ENCODE measurements around the gene IRAG1. TPM values are rescaled to one million over a fixed set of nuclear protein-coding genes. Genes with fewer than 3 reads are reported as not detected.

The IRAG1 gene
- 0.03 to 0.21 TPM (median 0.06 TPM) in 5 replicates for total RNA-seq (2022; extraction: Qiagen RNA extraction)

GRCh38 chr11:10693509-10694081 is at the start of gene IRAG1:
Gene IRAG1 (minus strand): TSS chr11:10693755. CDS start chr11:10693602, 153 bp downstream.

Other genes starting within 250 kb of the IRAG1 start
- 6.5 to 8.7 TPM (median 7.5 TPM) in 5 replicates for gene AMPD3, start 238.5 kb downstream of the IRAG1 start, total RNA-seq (2022; extraction: Qiagen RNA extraction)
- gene RNF141, start 152.6 kb downstream of the IRAG1 start, total RNA-seq (2022; extraction: Qiagen RNA extraction) = 21.4 to 30.0 TPM (median 28.6 TPM) in 5 replicates
- gene LYVE1, start 125.1 kb downstream of the IRAG1 start, total RNA-seq (2022; extraction: Qiagen RNA extraction) = 0.54 to 1.2 TPM (median 1.1 TPM) in 5 replicates
- gene CTR9, start 57.5 kb upstream of the IRAG1 start, total RNA-seq (2022; extraction: Qiagen RNA extraction) = 21.6 to 33.4 TPM (median 24.5 TPM) in 5 replicates
- 490 to 851 TPM (median 552 TPM) in 5 replicates for gene EIF4G2, start 115.2 kb upstream of the IRAG1 start, total RNA-seq (2022; extraction: Qiagen RNA extraction)
- gene ZBED5, start 164.3 kb upstream of the IRAG1 start, total RNA-seq (2022; extraction: Qiagen RNA extraction) = 16.9 to 23.1 TPM (median 20.8 TPM) in 5 replicates

Data from A549 treated with Hydrocortisone at 1 μM for 4 hours (cell line).